IPS-NIHi11 (cell line): ENCODE data around the gene GCNA.

ENCODE experiments used
- DNase-seq: peaks from one replicate; pipeline ENCODE4 v3.0.0; 2012; ENCODE audit warnings: mixed read lengths, low spot score

Gene GCNA

DNA sequence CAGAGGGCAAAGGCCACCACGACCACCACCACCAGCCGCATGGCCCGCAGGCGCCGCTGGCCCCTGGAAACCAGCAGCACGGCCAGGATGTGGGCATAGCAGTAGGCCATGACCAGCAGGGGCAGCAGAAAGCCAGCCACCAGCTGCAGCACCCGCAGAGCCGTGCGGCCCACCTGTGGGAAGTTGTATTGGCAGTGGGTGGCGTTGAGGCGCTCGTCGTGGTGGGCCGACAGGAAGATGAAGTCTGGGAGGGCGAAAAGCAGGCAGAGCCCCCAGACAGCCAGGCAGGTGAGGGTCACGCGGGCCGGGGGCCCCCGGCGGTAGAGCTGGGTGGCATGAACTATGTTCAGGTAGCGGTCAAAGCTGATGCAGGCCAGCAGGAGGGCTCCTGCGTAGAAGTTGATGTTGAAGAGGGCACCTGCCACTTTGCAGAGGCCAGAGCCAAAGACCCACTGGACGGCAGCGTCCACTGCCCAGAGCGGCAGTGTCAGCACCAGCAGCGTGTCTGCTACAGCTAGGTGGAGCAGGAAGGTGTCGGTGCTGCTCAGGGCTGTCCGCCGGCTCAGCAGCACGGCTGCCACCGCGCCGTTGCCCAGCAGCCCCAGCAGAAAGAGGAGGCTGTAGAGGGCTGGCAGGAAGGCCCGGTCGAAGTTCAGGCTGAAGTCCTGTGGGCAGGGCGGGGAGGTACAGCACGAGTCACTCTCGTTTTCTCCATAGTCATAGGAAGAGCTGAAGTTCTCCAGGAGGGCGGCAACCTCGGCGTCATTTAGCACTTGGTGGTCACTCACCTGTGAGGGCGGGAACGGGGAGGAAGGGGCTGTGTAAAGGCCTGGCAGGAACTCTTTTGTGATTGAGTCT, 38.7 kb downstream of the GCNA start:
- DNase-seq: peak; percentile 35

DNA sequence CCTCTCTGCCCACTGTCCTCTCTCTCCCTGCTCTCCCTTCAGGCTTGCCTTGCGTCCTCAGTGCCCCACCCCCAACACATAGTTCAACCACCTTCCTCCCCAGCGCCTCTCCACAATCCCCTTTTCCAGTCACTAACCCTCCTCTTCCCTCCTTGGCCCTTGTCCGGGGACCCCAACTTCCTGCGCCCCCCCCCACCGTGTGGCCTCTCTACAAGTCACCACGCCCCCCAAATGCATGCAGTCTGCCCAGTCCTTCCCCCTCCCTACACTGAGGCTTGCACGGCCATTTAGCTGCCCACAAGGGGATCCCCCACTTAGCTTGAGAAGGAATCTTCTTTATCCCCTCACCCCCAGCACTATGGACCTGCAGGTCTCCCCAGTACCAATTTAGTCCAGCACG, 39.5 kb downstream of the GCNA start:
- DNase-seq: no peak

GRCh38 chrX:71618303-71618721, 40.1 kb downstream of the GCNA start, which contains the start of gene CXCR3:
Gene CXCR3, minus strand, starts transcription at chrX:71618511. Its CDS starts 62 bp downstream, at chrX:71618449.
- DNase-seq: no peak

DNA sequence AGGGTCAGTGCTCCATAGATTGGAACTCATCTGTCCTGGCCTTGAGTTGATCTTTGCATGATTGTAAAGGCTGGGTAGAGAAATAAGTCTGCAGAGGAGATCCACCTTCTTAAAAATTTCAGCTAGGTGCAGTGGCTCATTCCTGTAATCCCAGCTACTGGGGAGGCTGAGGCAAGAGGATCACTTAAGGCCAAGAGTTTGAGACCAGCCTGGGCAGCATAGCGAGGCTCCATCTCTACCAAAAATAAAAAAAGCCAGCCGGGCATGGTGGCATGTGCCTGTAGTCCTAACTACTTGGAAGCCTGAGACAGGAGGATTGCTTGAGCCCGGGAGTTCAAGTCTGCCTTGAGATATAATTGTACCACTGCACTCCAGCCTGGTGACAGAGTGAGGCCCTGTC, 40.5 kb downstream of the GCNA start:
- no peak for DNase-seq

GRCh38 chrX:71619193-71619592, 41.0 kb downstream of the GCNA start:
- DNase-seq: no peak

- no peak for DNase-seq
Measured at GRCh38 chrX:71619986-71620385, 41.7 kb downstream of the GCNA start.

- DNase-seq: no peak
Measured at GRCh38 chrX:71621603-71622002, 43.4 kb downstream of the GCNA start.

DNA sequence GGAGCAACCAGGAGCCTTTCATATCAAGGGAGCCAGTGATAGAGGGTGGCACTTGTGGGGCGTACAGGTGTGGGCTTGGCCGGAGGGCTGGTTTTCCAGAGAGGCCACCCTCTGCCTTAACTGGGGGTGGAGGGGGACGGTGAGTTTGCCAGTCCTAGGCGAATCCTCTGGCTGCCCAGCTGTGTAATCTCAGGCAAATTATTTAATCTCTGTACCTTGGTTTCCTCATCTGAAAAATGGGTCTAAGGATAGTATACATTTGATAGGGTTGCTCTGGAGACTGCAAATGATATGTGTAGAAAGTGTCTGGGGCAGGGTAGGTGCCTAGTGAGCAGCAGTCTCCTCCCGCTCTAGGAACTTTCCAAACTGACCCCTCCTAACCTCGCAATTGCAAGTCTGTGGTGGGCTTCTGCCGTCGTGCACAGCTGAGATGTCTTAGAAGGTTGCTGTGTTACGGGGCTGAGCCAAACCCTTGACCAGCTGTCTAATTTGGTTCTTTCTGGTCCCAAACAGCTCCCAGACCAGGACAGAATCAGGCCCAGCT, 43.9 kb downstream of the GCNA start:
- DNase-seq: no peak

GRCh38 chrX:71622576-71623450, 44.6 kb downstream of the GCNA start:
- DNase-seq: peak; percentile 66

DNA sequence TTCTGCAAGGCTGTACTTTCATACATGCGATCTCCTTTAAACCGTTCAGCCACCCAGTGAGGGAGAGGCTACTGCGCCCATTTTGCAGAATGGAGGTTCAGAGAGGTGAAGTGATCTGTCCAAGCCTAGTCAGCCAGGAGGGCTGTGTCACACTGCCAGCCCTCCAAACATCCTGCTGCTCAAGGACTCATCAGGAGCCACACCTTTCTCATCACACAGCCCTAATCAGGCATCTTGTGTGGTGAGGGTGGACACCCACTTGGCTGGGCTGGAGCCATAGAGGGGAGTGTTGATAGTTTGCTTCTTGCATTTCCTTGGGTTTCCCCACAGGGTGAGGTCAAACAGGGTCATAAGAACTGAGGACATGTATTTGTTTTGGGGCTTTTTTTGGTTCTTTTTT, 45.5 kb downstream of the GCNA start:
- DNase-seq: no peak

DNA sequence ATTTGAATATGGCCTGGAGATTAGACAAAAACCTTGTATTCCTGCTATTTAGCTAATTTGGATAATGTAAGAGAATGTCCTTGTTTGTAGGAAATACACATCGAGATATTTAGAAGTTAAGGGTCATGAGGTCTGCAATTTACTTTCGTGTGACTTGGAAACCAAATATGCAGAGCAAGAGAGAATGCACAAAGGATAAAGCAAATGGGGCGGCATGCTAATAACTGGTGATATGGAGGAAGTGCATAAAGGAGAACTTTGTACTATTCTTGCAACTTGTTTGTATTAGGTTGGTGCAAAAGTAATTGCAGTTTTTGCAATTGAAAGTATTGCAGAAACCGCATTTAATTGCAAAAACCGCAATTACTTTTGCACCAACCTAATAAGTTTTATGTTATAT, 47.2 kb downstream of the GCNA start:
- DNase-seq: no peak

DNA sequence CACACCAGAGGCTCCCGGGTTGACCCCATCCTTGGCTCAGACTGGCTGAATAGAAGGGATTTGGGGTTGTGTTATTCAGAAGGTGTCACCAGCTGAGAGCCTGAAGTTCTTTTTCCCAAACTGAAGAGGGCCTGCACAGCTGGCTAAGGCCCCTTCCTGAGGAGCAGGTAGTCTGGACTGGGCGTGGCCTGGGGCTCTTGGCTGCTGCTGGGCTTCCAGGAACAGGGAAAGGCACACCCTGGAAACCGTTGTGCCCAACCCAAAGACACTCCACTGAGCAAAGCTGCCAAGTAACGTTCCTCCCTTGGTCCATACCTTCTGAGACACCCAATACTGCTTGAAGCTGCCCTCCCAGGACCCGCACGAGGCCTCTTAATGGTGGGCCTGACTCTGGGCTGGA, 48.3 kb downstream of the GCNA start:
- DNase-seq: no peak

DNA sequence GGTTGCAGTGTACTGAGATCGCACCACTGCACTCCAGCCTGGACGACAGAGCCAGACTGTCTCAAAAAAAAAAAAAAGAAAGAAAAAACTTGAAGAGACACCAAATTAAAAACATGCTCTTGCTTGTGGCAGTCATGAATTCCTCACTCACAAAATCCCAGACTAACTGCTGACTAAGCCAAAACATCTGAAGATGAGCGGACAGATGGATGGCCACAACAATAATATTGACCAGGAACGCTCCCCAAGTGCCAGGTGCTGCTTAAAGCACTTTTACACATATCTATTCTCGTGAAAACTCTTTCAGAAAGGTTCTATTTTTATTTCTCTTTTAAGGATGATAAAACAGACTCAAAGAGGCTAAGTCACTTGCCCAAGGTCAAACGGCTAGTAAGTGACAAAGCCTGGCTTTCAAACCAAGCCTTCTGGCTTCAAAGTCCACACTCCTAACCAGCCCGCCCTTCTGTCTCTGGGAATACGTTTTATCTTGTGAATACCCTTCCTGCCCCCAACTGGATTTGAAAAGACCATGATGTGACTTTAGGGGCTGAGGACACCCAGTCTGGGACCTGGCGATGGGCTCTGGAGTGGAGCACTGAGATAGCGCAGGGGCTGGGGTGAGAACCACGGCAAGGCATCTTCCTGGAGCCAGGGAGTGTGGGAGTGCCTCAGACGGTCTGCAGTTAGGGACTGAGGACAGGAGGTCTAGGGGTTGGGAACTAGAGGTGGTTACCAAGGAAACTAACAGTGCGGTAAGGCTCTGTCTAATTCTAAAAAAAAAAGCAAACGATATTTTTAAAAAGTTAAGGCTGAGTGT, 49.6 kb downstream of the GCNA start:
- no peak for DNase-seq

- DNase-seq: no peak
Measured at GRCh38 chrX:71629467-71629866, 51.2 kb downstream of the GCNA start.

GRCh38 chrX:71632923-71633657, 54.9 kb downstream of the GCNA start:
- DNase-seq: no peak

DNA sequence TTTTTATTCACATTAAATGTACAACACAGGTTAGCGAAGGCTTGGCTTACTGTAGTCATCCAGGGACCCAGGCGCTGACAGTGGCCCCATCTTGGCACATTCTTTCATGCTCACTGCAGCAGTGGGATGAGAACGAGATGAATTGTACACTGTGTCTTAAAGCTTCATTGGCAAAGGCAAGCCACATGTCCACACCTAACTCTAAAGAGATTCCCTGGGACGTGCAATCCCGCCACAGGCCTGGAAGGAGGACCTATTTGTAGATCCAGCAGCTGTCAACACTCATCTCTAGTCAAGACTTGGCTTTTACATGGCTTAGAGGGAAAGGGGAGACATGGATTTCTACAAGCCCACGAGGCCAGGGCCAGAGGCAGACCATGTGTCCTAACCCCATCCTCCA, 56.1 kb downstream of the GCNA start:
- DNase-seq: no peak

DNA sequence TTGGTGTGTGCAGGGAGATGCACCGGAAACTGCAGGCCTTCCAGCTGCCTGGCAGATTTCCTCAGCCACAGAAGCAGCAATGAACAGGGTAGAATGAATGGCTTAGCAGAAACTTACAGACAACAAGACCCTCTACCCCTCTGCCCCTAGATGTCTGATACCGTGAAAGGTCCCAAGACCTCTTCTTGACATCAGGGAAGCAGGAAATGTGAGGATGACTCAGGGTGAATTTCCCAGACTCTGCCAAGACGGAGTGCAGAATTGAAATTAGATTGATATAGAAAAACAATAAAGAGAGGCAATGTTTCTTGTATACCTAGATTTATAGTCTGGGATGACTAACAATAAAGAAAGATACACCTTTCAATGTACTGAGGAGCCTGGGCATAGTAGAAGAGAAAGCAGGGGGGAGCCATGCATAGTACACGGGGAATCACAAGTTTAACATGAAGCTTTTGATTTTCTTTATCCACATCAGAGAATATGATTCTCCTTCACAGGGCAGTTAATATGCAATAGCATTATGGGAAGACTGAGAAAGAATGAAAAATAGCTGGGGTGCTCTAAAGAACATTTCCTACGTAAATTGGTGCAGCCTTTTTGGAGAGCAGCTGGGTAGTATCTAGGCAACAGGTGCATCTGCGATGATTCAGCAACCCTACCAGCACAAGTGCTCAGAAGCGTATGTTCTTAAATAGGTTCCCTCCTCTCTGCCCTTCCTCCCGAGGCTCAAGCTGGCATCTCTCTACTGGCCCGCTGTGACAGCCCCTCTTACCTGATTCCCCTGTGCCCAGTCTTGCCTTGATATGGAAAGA, 58.4 kb downstream of the GCNA start:
- DNase-seq: no peak

- DNase-seq: no peak
Measured at GRCh38 chrX:71637253-71637618, 59.0 kb downstream of the GCNA start.

DNA sequence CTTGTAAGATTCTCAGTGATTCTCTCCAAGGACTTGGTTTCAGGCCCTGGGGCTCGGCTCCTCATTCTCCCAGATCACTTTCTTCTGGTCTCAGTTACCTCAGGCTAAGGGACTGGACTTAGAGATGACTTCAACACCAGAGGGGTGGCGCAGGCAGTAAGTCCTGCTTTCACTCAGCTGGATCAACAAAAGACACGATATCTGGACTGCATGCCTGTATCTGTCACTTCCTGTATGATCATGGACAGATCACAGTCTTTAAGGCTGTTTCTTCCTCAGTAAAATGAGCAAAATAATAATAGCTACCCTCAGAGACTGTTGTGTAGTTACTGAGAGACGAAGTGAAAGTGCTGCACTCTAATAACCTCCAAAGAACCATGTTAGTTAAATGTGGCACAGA, 59.6 kb downstream of the GCNA start:
- DNase-seq: no peak

GRCh38 chrX:71638409-71638808, 60.2 kb downstream of the GCNA start:
- DNase-seq: no peak
